Stimulated activated CD8-positive, alpha-beta memory T cell treated with anti-CD3 and anti-CD28 coated beads, Interleukin-2, amount 100 ng/mL, for 48 hours (primary cell): ENCODE data around the gene IMPDH1.

ENCODE experiments used
- DNase-seq, 2 donors: peaks; one replicate each; pipeline ENCODE4 v3.0.0-alpha.2; 2020; ENCODE audit warnings: low read depth in 2 of 2

Gene IMPDH1

DNA sequence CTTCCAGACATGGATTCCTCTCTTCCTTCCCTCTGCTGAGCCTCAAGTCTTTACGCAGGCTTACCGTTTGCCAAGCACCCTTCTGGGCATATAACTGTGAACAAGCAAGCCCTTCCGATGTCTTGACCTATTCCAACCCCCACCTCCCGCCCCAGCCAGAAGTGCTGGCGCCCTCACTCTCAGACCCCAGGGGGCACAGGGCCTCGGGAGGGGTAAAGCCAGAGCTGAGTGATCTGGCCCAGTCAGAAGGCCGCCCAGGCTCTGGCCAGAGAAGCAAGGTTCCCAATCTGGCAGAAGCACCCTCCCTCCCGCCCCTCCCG, 49.5 kb downstream of the IMPDH1 start:
- DNase-seq, result no peak

GRCh38 chr7:128359939-128360338, 49.8 kb downstream of the IMPDH1 start:
- DNase-seq, result no peak

- DNase-seq, result no peak
Measured at GRCh38 chr7:128359336-128359735, 50.4 kb downstream of the IMPDH1 start.

- no peak for DNase-seq
Measured at GRCh38 chr7:128358233-128358632, 51.5 kb downstream of the IMPDH1 start.

GRCh38 chr7:128357217-128357613, 52.6 kb downstream of the IMPDH1 start:
- no peak for DNase-seq

DNA sequence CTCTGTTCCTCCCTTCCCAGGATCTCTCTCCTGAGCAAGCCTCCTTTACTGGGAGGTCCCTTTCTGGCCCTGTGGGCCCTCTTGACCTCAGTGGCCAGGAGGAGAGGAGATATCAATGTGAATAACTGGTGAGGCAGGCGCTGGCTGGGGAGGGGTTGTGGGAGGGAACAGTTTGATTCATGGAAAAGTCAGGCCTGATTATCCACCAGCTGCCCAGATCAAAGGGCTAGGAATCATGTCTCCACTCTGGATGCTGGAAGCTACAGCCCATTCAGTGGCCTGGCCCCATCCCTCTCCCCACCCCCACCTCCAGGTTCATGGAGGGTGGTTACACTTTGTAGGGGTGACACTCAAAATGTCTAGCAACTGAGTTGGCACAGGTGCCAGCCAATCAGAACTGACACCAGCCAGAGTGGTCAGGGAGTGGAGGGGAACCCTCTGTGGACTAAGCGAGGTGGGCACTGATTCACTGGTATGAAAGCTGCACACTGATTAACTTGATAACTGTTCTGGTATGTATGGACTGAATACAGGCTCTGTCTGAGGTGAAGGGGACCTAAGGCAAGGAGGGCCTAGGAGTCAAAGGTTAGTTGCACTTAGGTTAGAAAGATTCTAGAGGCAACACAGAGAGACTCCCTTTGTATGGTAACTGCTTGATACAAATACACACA, 53.1 kb downstream of the IMPDH1 start:
- DNase-seq, result no peak

- no peak for DNase-seq
Measured at GRCh38 chr7:128353610-128354009, 56.2 kb downstream of the IMPDH1 start.

DNA sequence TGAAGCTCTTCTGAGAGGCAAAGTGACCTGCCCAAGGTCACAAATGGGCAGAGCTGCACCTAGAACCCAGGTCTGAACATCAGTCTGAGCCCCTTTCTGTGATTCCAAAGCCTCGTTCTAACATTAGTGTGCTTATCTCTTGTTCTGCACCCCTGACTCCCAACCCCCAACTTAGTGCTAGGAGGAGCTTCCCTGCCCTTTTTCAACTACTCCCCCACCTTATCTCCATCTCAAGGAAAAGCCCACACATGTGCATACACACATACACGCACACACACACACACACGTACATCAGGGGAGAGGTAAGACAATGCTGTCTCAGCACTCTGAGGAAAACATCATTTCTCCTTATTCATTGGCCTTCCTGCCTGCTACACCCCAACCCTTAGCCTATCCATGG, 56.6 kb downstream of the IMPDH1 start:
- DNase-seq, result no peak

DNA sequence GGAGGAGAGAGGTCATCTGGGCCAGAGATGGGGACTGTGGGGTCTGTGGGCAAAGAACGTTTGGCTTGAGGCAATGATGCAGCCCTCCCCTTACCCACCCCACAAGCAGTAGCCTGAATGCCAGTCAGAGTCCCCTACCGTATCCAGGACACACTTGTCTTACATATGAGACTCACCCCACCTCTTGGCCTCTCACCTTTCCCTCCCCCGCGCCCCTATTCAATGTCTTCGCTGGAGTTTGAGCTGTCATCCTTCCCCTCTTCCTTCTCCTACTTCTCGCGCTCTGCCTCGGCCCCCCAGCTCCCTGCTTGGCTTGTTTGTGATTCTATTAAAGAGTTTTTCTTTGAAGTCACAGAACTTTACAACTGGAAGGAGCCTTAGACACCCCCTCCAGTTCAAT, 57.1 kb downstream of the IMPDH1 start:
- DNase-seq, result no peak

DNA sequence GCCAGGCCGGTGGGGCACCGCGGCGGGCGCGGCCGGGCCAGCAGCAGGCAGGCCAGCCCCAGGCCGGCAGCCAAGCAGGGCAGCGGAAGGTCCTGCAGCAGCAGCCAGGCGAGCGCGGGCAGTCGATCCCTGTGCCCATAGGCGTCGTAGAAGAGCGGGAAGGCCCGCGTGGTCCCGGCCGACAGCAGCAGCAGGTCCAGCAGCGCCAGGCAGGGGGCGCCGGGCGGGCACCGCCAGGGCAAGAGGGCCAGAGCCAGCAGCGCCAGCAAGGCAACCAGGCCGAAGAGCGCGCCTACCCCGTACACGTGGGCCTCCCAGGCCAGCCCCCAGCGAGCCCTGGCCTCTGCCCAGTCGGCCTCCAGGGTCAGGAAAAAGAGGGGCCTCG, 57.6 kb downstream of the IMPDH1 start:
- DNase-seq, result no peak

DNA sequence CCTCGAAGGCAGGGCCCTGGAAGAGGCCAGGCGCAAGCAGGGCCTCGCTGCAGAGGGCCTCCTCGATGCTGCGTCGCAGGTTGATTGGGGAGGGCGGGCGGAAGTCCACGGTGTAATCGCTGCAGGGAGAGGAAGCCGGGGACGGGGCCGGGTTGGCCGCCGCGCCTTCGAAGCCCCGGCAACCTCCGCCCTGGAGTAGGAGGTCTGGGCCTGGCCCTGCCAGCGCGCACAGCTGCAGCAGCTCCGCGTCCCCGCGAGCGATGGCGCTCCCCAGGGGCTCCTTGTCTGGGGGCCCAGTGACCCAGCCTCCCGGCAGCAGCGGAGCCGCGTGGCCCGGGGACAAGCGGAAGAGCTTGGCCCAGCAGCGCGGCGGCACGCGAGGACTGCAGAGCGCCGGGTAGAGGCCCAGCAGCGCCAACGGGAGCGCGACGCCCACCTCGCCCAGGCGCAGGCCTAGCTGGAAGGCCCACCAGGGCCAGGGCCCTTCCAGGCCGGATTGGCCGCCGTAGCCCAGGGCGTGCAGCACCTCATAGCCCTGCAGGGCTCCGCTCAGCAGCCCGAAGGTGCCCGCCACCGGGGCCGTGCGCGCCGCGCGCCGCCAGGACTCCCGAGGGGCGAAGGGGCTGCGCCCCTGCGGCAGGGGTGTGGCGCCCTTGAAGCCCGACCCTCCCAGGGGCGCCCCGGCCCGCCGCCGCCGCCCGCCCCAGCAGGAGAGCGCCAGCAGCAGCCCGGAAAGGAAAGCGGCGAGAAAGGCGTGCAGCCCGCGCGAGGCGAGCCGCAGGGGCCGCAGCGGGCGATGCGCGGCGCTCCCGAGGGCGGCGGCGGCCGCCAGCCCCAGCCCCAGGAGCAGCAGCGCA, 58.3 kb downstream of the IMPDH1 start:
- DNase-seq, result no peak

- DNase-seq, result no peak
Measured at GRCh38 chr7:128350708-128351295, 59.0 kb downstream of the IMPDH1 start.

- no peak for DNase-seq
Measured at GRCh38 chr7:128349466-128349825, 60.3 kb downstream of the IMPDH1 start.

- no peak for DNase-seq
Measured at GRCh38 chr7:128347647-128348097, 62.1 kb downstream of the IMPDH1 start.

DNA sequence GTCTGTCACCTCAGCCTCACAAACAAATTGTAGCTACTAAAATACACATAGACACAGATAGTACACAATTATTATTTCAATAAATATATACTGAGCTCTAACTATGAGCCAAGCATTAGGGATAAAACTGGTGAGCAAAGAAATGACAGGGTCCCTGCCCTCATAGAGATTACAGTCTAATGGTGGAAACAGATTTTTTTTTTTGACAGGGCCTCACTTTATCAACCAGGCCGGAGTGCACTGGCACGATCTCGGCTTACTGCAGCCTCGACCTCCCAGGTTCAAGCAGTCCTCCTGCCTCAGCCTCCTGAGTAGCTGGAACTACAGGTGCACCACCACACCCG, 65.4 kb downstream of the IMPDH1 start:
- DNase-seq, result no peak

DNA sequence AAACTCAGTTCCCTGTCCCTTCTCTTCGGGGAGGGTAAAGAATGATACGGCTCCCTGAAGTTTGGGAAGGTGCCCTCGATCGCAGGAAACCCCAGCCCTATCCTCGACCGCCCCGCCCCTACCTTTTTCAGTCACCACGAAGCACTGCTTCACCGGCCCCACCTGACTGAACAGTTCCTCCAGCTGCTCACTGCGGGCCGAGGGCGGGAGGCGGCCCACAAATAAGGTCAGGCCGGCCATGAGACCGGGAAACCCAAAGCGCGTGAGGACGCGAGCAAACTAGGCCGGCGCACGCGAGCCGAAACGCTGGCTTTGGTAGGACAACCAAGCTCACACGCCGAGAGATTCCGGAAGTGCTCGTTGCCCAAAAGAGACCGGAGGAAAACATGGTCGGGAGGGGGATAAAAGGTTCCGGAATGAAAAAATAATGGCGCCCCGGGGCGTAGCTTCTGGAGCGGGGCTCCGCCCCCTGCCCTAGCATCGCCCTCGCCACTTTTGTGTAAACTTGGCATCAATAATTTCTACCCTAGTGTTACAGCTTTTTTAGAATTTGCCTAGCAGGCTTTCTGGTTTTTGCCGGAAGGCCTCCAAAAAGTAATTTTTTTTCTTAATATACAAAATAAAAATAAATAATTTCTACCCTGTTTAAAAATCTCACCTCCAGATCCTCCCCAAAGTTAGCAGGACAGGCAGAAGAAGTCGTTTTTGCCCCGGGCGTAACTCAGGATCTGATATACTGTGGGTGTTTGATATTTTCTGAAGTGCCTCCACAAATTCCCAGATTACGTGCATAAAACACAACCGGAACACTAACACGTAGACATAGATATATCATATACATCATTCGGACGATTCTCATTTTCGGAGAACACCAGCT, 66.0 kb downstream of the IMPDH1 start, which contains the start of gene RBM28:
TSS of gene RBM28 (minus strand) at position 355 of the 877 bp plus-strand sequence. CDS start at position 240, 115 bp downstream.
- peak; percentile 66 to 73 for DNase-seq
